Ecto neural progenitor cell (in vitro differentiated cells): Measurements from ENCODE around the gene LRWD1.
A peak's percentile ranks its signal among the peaks of the same experiment; 100 is the strongest.
"Not testable (repeated sequence)": the region's sequence is repeated elsewhere in the genome, so short reads cannot be mapped to it uniquely, and the experiment has no call there.

Experiments
- DNase-seq: peaks from one replicate; pipeline ENCODE4 v3.0.0-alpha.2; 2018; ENCODE audit warnings: low spot score

The LRWD1 gene

DNA sequence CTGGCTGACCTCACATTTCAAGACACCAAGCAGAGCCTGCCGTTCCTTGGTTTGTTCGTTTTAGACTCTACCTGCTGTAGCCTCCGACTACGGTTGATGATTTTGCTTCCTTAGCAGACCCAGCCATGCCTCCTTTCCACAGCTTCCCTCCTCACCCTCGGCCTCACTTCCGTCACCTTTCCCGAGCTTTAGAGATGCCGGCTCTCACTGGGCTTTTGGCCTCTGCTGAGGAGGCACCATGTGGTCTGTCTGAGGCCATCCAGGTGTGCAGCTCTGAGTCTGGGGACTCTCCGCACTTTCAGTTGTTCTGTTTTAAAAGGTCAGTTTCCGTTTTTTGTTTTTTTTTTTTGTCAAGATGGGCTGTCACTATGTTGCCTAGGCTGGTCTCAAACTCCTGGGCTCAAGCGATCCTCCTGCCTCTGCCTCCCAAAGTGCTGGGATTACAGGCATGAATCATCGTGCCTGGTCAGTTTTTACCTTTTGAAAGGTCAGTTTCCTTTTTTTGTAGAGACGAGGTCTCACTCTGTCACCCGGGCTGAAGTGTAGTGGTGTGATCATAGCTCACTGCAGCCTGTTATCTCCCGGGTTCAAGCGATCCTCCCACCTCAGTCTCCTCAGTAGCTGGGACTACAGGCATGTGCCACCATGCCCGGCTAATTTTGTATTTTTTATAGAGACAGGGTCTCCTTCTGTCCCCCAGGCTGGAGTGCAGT, 19.7 kb upstream of the LRWD1 start:
- DNase-seq: no peak

DNA sequence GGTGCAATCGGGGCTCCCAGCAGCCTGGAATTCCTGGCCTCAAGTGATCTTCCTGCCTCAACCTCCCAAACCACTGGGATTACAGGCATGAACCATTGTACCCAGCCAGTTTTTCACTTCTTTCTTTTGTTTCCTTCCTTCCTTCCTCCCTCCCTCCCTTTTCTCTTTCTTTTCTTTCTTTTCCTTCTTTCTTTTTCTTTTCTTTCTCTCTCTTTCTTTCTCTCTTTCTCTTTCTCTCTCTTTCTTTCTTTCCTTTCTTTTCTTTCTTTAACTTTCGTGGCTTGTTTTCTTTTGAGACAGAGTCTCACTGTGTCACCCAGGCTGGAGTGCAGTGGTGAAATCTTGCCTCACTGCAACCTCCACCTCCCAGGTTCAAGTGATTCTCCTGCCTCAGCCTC, 19.1 kb upstream of the LRWD1 start:
- DNase-seq: no peak

DNA sequence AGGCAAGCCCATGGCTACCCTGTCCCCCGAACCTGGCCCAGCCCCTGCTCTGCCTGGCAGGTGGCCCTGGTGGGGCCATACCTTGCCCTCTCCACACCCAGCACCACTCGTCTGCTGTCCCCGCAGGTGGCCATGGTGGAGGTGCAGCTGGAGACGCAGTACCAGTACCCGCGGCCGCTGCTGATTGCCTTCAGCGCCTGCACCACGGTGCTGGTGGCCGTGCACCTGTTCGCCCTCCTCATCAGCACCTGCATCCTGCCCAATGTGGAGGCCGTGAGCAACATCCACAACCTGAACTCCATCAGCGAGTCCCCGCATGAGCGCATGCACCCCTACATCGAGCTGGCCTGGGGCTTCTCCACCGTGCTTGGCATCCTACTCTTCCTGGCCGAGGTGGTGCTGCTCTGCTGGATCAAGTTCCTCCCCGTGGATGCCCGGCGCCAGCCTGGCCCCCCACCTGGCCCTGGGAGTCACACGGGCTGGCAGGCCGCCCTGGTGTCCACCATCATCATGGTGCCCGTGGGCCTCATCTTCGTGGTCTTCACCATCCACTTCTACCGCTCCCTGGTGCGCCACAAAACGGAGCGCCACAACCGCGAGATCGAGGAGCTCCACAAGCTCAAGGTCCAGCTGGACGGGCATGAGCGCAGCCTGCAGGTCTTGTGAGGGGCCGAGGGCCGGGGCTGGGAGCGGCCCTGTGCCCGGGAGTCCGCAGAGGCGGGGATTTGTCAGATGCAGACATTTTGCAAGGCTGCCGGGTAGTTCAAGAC, 18.2 kb upstream of the LRWD1 start:
- no peak for DNase-seq

DNA sequence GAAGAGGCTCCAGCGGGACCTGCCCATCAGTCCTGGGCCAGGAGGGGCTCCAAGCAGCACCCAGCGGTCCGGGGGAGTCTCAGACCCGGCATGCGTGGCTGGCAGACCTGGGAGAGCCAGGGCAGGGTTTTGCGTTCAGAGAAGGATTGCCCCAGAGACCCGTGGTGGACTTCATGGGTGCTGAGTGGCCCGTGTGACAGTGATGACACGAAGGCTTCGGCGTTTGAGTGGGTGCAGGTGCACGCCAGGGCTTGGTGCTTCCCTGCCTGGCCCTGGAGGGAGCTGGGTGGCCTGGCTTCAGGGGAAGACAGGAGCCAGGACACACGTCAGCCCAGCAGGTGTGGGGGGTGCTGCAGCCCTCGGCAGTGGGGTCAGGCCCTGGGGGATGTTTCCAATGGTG, 17.5 kb upstream of the LRWD1 start:
- DNase-seq: no peak

DNA sequence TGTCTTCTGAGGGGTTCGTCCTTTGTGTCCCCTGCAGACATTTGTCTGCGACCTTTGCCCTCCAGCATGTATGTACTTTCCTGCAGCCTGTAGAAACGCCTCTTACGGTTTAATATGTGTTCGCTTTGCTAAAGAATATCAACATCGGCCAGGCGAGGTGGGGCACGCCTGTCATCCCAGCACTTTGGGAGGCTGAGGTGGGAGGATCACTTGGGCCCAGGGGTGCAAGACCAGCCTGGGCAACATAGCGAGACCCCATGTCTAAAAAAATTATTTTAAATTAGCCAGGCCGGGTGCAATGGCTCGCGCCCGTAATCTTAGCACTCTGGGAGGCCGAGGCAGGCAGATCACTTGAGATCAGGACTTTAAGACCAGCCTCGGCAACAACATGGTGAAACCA, 15.6 kb upstream of the LRWD1 start:
- no peak for DNase-seq

DNA sequence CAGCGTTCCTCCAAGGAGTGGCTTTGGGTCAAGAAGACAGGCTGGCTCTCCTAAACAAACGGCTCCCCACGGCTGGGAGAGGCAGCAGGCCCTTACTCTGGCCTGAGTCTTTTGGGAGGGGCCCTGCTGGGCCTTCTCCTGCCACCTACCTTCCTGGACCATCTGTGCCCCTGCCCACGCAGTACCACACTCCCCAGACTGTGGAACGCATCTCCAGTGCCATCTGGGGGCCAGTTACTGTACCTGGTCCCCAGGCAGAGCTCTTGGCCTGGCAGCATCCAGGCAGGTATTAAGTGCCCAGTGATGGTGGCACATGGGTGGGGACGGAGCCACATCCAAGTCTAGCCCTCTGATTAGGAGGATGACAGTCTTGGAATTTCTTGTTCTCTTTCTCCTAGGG, 14.5 kb upstream of the LRWD1 start:
- no peak for DNase-seq

DNA sequence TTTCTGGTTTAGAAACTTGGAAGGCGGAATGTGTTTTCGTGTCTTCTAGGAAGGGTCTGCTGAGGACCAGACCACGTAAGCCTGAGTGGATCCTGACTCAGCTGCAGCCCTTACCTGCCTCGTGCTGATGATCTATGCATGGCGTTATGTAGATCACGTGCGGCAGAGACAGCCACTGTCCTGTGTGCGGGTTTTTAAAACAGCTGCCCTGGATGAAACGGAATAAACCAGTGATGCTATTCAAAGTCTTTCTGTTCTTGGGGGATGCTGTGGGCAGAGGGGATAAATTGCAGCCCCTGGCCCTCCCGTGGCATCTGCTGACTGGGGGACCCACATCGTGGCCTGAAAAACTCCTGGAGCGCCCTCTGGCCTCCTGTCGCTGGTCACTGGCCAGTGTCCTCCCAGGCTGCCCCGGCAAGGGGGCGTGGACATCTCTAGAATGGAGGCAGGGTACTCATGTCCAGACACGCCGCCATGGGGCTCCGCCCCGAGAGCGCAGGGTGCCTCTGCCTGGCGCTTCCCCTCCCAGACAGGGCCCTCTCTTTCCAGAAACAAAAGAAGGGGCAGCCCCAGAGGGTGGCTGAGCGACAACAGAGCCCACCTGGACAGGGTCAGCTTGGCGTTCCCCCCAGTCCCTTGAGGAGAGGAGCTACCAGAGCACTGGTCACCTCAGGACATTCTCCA, 13.3 kb upstream of the LRWD1 start:
- DNase-seq: peak; percentile 81

DNA sequence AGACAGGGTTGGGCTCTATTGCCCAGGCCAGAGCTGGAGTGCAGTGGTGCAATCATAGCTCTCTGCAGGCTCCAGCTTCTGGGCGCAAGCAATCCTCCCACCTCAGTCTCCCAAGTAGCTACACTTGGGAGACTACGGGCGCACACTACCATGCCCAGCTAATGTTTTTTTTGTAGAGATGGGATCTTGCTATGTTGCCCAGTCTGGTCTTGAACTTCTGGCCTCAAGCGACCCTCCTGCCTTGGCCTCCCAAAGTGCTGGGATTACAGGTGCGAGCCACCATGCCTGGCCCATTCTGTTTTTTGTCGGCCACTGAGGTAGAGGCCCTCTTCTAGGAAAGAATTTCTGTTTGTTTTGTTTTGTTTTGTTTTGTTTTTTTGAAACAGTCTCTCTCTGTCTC, 12.3 kb upstream of the LRWD1 start:
- no peak for DNase-seq

DNA sequence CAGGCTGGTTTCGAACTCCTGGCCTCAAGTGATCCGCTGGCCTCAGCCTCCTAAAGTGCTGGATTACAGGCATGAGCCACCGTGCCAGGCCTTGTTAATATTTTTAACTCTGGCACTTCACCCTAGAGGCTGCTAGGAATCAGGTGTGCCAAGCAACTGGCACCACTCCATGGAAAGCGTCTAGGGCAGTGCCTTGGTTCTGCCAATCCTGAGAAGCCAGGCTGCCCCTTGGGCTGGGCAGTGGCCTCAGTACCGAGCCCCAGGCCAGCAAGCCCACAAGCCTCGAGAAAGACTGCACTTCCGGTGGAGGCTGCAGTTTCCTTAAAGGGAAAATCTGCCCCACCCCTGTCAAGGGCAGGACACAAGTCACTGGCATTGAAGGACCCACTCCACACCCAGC, 11.5 kb upstream of the LRWD1 start:
- DNase-seq: no peak

DNA sequence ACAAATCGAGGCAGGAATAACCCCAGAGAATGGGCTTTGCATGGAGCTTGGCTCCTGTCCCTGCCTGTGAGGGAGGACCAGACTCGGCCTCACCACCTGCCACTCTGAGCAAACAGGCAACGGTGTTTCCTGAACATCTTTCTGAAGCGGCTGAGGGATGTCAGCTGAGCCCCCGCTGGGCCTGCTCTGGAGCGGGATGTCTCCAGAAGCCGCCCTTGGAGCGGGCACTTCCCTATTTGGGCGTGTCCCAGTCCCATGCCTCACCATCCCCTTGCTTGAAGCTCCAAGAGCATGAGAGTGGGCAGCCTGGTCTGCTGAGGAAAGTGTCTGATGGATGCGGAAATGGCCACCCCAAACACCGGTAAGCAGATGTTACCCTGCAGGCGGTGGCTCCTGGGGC, 10.3 kb upstream of the LRWD1 start:
- no peak for DNase-seq

DNA sequence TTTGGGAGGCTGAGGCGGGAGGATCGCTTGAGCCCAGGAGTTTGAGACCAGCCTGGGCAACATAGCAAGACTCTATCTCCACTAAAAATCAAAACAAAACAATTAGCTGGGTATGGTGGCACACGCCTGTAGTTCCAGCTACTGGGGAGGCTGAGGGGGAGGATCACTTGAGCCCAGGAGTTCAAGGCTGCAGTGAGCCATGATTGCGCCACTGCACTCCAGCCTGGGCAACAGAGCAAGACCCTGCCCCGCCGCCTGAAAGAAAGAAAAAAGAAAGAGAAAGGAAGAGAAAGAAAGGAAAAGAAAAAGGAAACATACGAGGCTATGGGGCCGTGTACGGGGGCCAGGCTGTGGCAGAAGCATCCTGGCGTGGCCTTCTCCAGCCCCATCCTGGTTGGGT, 9.9 kb upstream of the LRWD1 start:
- not testable (repeated sequence) for DNase-seq

DNA sequence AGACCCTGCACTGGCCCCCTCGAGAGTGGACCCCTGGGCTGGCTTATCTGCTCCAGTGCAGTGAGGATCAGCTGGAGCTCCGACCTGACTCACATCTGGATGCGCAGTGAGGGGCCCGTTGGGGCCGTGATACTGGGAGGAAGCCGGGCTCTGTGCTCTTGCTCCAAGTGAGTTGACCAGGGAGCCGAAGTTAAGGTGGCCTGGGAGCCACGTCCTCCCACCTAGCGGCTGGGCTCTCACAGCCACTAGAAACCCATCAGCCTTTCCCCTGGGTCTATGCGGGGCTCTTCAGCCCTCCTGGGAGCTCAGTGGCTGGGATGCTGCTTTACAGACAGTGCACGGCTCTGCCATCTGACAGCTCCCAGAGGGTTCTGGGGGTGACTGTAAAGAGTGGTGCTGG, 9.2 kb upstream of the LRWD1 start:
- DNase-seq: no peak

DNA sequence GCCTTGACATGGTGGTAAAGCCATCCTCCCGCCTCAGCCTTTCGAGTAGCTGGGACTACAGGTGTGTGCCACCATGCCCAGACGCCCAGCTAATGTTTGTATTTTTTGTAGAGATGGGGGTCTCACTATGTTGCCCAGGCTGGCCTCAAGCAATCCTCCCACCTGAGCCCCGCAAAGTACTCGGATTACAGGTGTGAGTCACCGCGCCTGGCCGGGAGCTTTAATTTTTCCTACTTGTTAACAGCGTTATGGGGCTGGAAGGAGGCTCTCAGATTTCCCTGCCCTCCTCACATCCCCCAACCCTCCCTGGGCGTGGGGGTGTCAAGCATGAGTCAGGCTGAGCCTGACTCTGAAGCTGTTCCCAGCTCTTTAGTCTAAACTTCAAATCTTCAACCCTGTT, 8.5 kb upstream of the LRWD1 start:
- no peak for DNase-seq

DNA sequence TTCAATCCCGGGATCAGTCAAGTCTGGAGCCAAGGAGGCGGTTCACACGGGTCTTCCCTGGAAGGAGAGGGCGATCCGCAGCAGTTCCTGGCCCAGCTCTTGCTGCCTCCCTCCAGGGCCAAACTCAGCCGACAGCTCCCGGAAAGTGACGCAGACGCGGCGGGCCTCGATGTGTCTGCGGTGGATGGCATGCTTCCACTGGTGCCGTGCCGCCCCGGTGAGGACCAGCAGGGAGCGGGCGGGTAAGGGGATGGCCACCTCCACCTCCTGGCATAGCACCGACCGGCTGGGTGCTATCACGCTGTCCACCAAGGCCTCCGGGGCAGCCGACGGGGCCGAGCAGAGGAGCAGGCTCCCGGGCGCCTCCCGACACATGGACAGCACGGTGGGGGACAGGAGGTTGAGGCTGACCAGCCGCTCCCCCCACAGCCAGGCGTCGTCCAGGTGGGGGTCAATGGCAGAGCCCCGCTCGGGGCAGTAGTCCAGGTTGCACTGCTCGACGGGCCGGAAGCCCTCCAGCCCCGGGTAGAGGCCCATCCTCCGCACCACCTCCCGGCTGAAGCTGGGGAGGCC, 7.3 kb upstream of the LRWD1 start:
- no peak for DNase-seq

DNA sequence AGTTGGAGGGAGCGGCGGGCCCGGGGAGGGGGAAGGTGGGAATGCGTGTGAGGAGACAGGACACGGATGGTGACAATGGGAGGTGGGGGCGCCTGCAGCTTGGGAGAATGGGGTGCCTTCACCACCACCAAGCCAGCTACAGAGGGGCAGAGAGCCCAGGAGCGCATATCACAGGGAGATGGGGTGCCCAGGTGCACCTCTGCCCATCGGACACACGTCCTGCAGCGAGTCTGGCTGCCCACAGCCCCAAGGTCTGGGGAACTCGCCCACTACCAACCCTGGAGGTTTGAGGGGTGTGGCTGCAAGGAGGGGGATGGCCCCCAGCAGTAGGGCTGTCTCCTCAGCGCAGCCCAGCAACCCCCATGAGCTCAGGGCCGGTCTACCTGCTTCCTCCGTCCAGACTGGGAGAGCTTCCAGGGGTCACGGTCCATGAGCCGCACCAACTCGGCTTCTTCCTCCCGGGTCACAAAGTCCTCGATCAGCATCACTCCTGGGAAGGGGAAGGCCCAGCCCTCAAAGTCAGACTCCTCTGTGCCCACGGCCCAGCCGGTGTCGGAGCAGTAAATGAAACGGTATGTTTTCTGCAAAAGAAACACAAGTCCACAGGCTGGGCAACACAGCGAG, 5.5 kb upstream of the LRWD1 start:
- no peak for DNase-seq

DNA sequence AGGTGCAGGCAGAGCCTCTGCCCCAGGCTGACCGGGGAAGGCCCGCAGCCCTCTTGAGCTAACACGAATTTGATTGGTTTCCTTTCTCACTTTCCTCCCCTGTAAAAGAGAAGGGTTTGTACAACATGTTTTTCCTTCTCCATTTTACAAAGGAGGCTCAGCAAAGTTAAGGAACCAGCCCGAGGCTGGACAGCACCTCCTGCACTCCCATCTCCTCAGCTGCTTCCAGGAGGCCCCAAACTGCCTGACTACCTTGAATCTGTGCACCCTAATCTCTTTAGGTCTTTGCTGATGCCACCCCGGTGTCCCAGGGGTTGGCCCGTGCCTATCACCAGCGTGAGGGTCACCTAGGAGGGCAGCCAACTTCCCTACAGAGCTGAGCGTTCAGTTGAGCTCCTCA, 4.3 kb upstream of the LRWD1 start:
- no peak for DNase-seq

DNA sequence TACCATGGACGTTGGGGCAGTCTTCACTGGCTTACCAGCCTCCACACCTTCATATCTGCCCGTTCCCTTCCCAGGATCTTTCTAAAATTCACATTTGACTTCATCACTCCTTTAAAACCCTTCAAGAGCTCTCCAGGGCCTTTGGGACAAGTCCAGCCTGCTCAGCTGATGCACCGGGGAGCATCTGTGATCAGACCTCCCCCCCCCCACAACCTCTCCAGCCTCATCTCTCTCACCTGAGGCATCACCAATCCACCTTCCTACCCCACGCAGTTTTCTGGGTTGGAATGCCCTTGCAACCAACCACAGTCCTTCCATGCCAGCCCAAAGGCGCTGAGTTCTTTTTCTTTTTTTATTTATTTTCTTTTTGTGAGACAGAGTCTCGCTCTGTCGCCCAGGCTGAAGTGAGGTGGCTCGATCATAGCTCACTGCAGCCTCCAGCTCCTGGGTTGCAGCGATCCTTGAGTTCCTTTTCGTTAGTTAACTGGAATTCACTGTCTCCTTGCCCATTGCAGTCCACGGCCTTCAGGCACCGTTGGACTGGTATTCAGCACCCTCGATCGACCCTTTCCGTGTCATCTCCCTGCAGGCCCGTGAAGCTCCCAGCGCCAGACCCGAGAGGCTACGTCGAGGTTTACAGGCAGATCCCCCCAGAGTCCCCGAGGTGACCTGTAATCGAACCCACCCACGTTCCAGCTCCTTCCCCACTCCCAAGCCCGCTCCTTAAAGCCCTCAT, 775 bp upstream of the LRWD1 start:
- DNase-seq: no peak

DNA sequence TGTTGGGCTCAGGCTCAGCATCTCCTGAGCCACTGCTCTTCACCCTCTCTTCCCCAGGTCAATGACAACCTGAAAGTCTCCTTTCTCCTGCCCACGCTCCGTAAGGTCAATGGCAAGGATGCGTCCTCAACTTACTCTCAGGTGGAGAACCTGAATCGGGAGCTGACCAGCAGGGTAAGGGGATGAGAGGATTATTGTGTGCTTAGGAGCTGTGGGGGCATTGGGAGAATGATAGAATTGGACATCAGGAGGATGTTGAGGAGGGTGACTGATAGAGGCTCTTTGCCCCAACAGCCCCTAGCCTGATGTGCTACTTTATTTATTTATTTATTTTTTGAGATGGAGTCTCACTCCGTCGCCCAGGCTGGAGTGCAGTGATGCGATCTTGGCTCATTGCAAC, 1.3 kb downstream of the LRWD1 start:
- DNase-seq: no peak

DNA sequence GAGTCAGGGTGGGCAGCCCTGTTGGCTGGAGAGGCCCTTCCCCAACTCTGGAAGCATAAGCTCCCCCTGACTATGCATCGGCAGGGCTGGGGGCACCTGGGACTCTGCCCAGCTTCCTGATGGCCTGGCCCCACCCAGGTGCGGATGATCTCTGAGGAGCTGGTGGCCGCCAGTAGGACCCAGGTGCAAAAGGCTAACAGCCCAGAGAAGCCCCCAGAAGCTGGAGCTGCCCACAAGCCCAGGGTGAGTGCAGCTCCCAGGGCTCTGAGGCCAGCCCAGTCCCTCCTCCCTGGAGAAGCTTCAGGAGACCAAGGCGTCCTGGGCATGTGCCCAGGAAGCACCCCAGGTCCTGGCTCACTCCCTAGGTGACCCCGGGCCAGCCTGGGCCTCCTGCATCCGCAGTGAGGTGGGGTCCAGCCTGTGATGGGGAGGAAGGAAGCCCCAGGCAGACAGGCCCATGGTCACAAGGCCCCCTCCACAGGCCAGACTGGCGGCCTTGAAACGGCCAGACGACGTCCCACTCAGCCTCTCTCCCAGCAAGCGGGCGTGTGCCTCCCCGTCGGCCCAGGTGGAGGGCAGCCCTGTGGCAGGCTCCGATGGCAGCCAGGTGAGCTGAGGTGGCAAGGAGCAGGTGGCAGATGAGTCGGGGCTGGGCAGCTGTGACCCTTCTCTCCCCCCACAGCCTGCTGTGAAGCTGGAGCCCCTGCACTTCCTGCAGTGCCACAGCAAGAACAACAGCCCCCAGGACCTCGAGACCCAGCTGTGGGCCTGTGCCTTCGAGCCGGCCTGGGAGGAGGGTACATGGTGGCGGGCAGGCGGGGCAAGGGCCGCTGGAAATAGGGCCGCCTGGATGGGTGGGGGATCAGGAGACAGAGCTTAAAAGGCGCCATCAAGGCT, 3.0 kb downstream of the LRWD1 start:
- DNase-seq: no peak

DNA sequence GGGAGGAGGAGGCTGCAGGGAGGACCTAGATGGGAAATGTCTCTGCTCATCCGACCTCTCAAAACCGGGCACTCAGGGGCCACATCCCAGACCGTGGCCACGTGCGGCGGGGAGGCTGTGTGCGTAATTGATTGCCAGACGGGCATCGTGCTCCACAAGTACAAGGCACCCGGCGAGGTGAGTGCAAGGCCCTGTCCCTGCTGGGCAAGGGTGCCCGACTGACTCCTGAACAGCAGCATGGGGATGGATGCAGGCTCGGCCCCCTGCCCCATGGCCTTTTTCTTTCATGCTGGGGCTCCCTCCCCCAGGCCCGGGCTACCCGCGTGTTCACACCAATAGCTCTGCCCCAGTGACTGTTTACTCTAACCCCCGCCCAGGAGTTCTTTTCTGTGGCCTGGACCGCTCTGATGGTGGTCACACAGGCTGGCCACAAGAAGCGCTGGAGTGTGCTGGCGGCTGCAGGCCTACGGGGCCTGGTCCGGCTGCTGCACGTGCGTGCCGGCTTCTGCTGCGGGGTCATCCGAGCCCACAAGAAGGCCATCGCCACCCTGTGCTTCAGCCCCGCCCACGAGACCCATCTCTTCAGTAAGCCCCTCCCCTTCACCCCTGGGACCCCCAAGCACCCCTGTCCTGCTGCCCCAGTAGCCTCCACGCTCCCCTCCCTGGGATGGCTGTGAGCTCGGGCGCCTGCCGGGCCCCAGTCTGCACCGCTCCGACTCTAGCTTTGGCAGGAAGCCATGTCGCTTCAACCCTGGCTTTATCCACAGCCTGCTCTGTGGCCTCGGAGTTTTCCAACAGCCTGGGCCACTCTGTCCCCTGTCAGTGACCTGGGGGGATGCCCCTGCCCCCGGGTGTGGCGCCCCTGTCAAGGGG, 3.9 kb downstream of the LRWD1 start:
- no peak for DNase-seq
